Testis (tissue), 2 donors: ENCODE results near the gene NPTN.

Experiments used
- CTCF ChIP-seq, 3 experiments: fragments of 450-650 bp in 2 of 3; fragments of 200-600 bp in 1 of 3; sonication (generic) in 1 of 3; IDR thresholded peaks; one replicate each; pipeline ENCODE4 v1.5.1; 2016 to 2019; ENCODE audit warnings: antibody characterized with exemption in 3 of 3, mild to moderate bottlenecking in 2 of 3, moderate library complexity in 1 of 3
- POLR2A ChIP-seq: fragments of 450-650 bp; IDR thresholded peaks from one replicate; pipeline ENCODE4 v1.6.1; 2017; ENCODE audit warnings: antibody characterized with exemption, mild to moderate bottlenecking, moderate library complexity

GRCh38 chr15:73573572-73573971 lies 59.6 kb downstream of the NPTN start:
- TF ChIP-seq CTCF (IDR thresholded peaks at IDR 0.05): no peak
- TF ChIP-seq POLR2A: no peak
